NCI-H1105 (cell line): ENCODE measurements around the gene COL18A1.
"Not testable (repeated sequence)": the region's sequence is repeated elsewhere in the genome, so short reads cannot be mapped to it uniquely, and the experiment has no call there.

ENCODE experiments used
- DNase-seq: peaks from one replicate; lab custom pipeline; 2025; lab: John Stamatoyannopoulos, UW

Gene COL18A1

GRCh38 chr21:45441431-45442255 lies 36.7 kb downstream of the COL18A1 start:
- no peak for DNase-seq

- DNase-seq = no peak
Measured at GRCh38 chr21:45442276-45442675, 37.3 kb downstream of the COL18A1 start.

GRCh38 chr21:45442686-45443594 lies 38.0 kb downstream of the COL18A1 start:
- DNase-seq = not testable (repeated sequence)

- no peak for DNase-seq
Measured at GRCh38 chr21:45443595-45444181, 38.7 kb downstream of the COL18A1 start.

GRCh38 chr21:45444385-45444784 lies 39.4 kb downstream of the COL18A1 start:
- DNase-seq = no peak

GRCh38 chr21:45445369-45445768 lies 40.4 kb downstream of the COL18A1 start:
- DNase-seq = no peak

- no peak for DNase-seq
Measured at GRCh38 chr21:45447821-45448220, 42.9 kb downstream of the COL18A1 start.

GRCh38 chr21:45448283-45448809 lies 43.4 kb downstream of the COL18A1 start:
- no peak for DNase-seq

GRCh38 chr21:45448810-45449657 lies 44.1 kb downstream of the COL18A1 start:
- no peak for DNase-seq

GRCh38 chr21:45449658-45450422 lies 44.9 kb downstream of the COL18A1 start:
- DNase-seq = no peak

GRCh38 chr21:45450423-45451090 lies 45.6 kb downstream of the COL18A1 start:
- no peak for DNase-seq

- no peak for DNase-seq
Measured at GRCh38 chr21:45451091-45451740, 46.3 kb downstream of the COL18A1 start.

GRCh38 chr21:45451771-45452182 lies 46.8 kb downstream of the COL18A1 start:
- no peak for DNase-seq

GRCh38 chr21:45452696-45453307 lies 47.8 kb downstream of the COL18A1 start:
- DNase-seq = no peak

GRCh38 chr21:45453308-45453950 lies 48.5 kb downstream of the COL18A1 start:
- no peak for DNase-seq

- DNase-seq = no peak
Measured at GRCh38 chr21:45454060-45454925, 49.3 kb downstream of the COL18A1 start.

GRCh38 chr21:45454926-45455673 lies 50.1 kb downstream of the COL18A1 start:
- peak; percentile 29 for DNase-seq
